ENCODE results near the gene JUP. TPM values are rescaled to one million over a fixed set of nuclear protein-coding genes. Genes with fewer than 3 reads are reported as not detected.
A peak's percentile ranks its signal among the peaks of the same experiment; 100 is the strongest.

JUP gene
- total RNA-seq, 1 donor from 2014 or later: 0.39 TPM

DNA sequence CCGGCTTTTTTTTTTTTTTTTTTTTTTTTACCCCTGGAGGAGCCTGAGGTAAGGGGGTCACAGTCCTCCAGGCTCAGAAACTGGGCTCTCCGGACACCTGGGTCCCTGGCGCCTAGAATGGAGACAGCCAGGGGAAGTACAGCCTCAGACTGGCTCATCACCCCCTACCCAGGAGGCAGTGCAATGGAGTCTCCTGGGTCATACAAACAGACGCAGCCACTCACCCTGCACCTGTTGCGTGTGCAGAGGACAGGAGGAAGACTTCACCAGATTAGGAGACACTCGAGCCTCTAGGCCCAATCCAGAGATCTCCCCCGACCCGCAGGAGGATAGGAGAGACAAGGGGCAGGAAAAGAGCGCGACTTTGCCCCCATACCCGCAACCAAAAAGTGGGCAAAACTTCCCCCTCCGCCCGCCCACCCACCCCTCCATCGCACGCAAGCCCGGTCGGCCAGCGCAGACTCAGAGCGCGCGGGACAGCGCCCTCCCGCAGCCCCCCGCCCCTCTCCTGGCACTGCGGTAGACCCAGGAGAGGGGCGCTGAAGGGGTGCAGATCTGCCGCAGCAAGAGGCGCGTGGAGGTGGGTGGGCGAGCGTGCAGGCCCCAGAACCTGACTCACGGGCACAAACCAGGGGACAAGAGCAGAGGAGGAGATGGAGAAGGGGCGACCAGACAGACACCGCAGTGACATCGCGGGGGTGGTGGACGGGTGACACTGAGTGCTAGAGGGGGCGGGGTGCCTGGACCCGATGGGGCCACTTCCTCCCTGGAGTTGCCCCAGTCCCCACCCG lies 53.0 kb downstream of the JUP start:
- H3K36me3 Mint-ChIP-seq (ENCODE audit: low read depth): no peaks in the 10 kb centered on the region
- no peak overlapping the region for H3K4me3 Mint-ChIP-seq
- intact Hi-C loops (cut with micrococcal nuclease): no loop called here
- H3K9me3 Mint-ChIP-seq: no peaks in the 10 kb centered on the region
- H3K27ac Mint-ChIP-seq: no peak overlapping the region
- H3K4me1 Mint-ChIP-seq (ENCODE audit: low read depth): peaks cover 5% of the 10 kb centered on the region
- no peak for DNase-seq (ENCODE audit: low spot score)
- peaks cover 56% of the 10 kb centered on the region for H3K27me3 Mint-ChIP-seq (ENCODE audit: insufficient read depth)

DNA sequence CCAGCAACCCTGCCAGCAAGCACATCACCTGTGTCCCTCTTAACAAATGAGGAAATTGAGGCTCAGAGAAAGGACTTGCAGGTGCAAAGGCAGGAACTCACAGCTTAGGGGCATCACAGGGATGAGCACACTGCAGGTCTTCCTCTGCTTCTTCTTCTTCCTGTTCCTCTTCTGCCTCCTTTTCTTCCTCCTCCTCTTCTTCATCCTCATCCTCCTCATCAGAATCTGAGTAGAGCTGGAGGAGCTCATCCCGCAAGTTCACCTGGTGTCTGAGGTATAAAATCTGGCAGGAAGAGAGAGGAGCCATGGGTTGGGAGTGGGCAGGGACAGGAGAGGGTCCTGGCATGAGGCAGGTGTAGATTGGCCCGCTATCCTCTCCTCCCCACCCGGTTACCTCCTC lies 54.7 kb downstream of the JUP start:
- Mint-ChIP-seq H3K27me3 (ENCODE audit: insufficient read depth) (peaks cover 50% of the 10 kb centered on the region), H3K36me3 (ENCODE audit: low read depth) (no peaks in the 10 kb centered on the region), H3K4me3 (no peak overlapping the region), H3K27ac (no peak overlapping the region), H3K9me3 (no peaks in the 10 kb centered on the region), H3K4me1 (ENCODE audit: low read depth) (no peaks in the 10 kb centered on the region)
- no peak for DNase-seq (ENCODE audit: low spot score)
- intact Hi-C loops (cut with micrococcal nuclease): no loop called here

GRCh38 chr17:41730479-41730878 lies 56.0 kb downstream of the JUP start:
- no peaks in the 10 kb centered on the region for H3K9me3 Mint-ChIP-seq
- H3K27me3 Mint-ChIP-seq (ENCODE audit: insufficient read depth): peaks cover 37% of the 10 kb centered on the region
- no peak overlapping the region for H3K4me3 Mint-ChIP-seq
- H3K4me1 Mint-ChIP-seq (ENCODE audit: low read depth): no peaks in the 10 kb centered on the region
- intact Hi-C loops (cut with micrococcal nuclease): no loop called here
- no peaks in the 10 kb centered on the region for H3K36me3 Mint-ChIP-seq (ENCODE audit: low read depth)
- no peak for DNase-seq (ENCODE audit: low spot score)
- no peak overlapping the region for H3K27ac Mint-ChIP-seq

DNA sequence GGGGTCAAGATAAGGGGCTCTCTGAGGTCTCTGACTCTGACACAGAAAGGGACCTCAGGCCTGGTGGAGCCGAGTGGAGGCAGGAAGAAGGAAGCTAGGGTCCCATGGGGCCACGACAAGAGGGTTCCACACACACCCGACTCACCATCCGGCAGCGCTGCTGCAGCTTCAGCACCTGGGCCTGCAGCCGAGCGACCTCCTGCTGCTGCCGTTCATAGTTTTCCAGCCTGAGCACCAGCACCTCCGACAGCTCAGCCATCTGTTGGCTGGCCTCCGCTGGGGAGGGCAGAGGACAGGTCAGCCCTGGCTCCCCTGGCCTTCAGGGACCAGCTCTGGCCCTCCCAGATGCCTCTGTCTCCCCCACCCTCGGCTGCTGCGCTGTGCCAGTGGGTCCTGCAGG lies 58.5 kb downstream of the JUP start:
- intact Hi-C loops (cut with micrococcal nuclease): no loop called here
- Mint-ChIP-seq H3K27ac (no peak overlapping the region), H3K27me3 (ENCODE audit: insufficient read depth) (peaks cover 24% of the 10 kb centered on the region), H3K4me1 (ENCODE audit: low read depth) (no peaks in the 10 kb centered on the region), H3K9me3 (no peaks in the 10 kb centered on the region), H3K4me3 (no peak overlapping the region), H3K36me3 (ENCODE audit: low read depth) (no peaks in the 10 kb centered on the region)
- no peak for DNase-seq (ENCODE audit: low spot score)

GRCh38 chr17:41725134-41725533 lies 61.4 kb downstream of the JUP start:
- no peaks in the 10 kb centered on the region for H3K4me1 Mint-ChIP-seq (ENCODE audit: low read depth)
- no peak for DNase-seq (ENCODE audit: low spot score)
- intact Hi-C loops (cut with micrococcal nuclease): no loop called here
- no peaks in the 10 kb centered on the region for H3K36me3 Mint-ChIP-seq (ENCODE audit: low read depth)
- H3K9me3 Mint-ChIP-seq: no peaks in the 10 kb centered on the region
- H3K27me3 Mint-ChIP-seq (ENCODE audit: insufficient read depth): peaks cover 6% of the 10 kb centered on the region
- H3K27ac Mint-ChIP-seq: no peak overlapping the region
- H3K4me3 Mint-ChIP-seq: no peak overlapping the region

GRCh38 chr17:41724476-41725050 lies 61.9 kb downstream of the JUP start:
- intact Hi-C loops (cut with micrococcal nuclease): no loop called here
- Mint-ChIP-seq H3K4me3 (no peak overlapping the region), H3K27me3 (ENCODE audit: insufficient read depth) (peaks cover 4% of the 10 kb centered on the region), H3K4me1 (ENCODE audit: low read depth) (no peaks in the 10 kb centered on the region), H3K36me3 (ENCODE audit: low read depth) (no peaks in the 10 kb centered on the region), H3K9me3 (no peaks in the 10 kb centered on the region), H3K27ac (no peak overlapping the region)
- DNase-seq (ENCODE audit: low spot score): no peak

DNA sequence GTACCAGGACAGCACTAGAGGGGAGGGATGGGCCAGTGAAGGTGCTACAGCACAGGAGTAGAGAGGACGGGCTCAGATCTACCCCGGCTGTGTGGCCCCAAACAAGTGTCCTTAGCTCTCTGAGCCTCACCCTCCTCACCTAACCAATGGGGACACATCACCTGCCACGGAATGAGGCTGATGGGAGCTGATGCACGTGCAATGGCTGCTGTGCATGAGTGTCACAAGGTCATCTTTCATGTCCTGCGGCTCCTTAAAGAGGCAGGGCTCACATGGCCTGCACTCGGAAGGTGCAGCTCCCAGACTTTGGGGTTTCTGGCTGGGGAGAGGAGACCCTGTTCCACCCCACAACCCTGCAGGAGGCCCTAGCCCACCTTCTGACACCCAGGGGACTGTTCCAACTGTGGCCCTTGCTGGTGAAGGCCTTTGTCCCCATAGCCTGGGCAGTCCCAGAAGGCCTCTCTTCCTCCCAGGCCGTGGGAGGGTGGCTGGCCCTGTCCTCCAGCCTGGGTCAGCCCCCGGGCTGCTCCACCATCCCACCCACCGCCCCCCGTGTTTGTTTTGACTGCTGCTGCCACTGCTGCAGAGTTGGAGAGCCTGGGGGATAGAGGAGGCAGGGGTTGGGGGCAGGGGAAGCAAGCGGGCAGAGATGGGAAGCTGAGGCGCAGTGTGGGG lies 62.6 kb downstream of the JUP start:
- DNase-seq (ENCODE audit: low spot score): no peak
- no peak overlapping the region for H3K27ac Mint-ChIP-seq
- peaks cover 4% of the 10 kb centered on the region for H3K27me3 Mint-ChIP-seq (ENCODE audit: insufficient read depth)
- H3K9me3 Mint-ChIP-seq: no peaks in the 10 kb centered on the region
- H3K4me1 Mint-ChIP-seq (ENCODE audit: low read depth): no peaks in the 10 kb centered on the region
- H3K4me3 Mint-ChIP-seq: no peak overlapping the region
- intact Hi-C loops (cut with micrococcal nuclease): no loop called here
- no peaks in the 10 kb centered on the region for H3K36me3 Mint-ChIP-seq (ENCODE audit: low read depth)

DNA sequence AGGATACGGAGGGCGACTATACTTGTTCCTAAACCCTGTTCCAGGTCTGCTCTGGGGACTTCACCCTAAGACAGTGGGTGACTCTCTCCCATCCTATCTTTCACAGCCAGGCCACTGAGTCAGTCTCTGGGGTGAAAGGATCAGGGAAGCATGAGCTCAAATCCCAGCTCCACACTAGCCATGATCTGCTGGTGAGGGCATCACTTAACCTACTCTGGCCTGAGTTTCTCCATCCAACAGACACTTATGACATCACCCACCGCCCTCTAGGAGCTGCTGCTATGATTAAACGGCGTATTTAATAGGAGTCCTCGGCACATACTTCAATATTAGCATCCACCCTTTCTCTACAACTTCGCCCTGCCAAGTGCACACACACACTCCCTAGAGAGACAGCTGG lies 64.3 kb downstream of the JUP start:
- no peaks in the 10 kb centered on the region for H3K9me3 Mint-ChIP-seq
- H3K36me3 Mint-ChIP-seq (ENCODE audit: low read depth): no peaks in the 10 kb centered on the region
- intact Hi-C loops (cut with micrococcal nuclease): no loop called here
- H3K4me1 Mint-ChIP-seq (ENCODE audit: low read depth): peaks cover 7% of the 10 kb centered on the region
- no peak for DNase-seq (ENCODE audit: low spot score)
- H3K27ac Mint-ChIP-seq: no peak overlapping the region
- H3K27me3 Mint-ChIP-seq (ENCODE audit: insufficient read depth): peaks cover 4% of the 10 kb centered on the region
- no peak overlapping the region for H3K4me3 Mint-ChIP-seq

DNA sequence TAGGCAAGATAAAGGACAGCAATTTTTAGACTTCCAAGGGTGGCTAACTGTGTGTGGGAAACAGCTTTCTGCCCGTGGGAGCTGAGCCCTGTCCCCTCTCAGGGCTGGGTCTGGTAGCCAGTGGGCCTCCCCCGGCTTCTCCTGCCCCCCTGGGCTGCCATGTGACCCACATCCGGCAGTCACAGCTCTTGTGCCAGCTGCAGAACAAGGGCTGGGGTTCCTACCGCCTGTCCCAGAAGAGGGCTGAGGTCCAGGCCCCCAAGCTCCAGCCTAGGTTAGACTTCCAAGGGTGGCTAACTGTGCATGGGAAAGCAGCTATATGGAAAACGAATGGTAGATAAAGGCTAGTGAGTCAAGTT lies 68.2 kb downstream of the JUP start:
- no peak overlapping the region for H3K27ac Mint-ChIP-seq
- no peak overlapping the region for H3K4me3 Mint-ChIP-seq
- no peak for DNase-seq (ENCODE audit: low spot score)
- H3K4me1 Mint-ChIP-seq (ENCODE audit: low read depth): peaks cover 7% of the 10 kb centered on the region
- no peaks in the 10 kb centered on the region for H3K36me3 Mint-ChIP-seq (ENCODE audit: low read depth)
- no peaks in the 10 kb centered on the region for H3K9me3 Mint-ChIP-seq
- intact Hi-C loops (cut with micrococcal nuclease): no loop called here
- H3K27me3 Mint-ChIP-seq (ENCODE audit: insufficient read depth): peaks cover 10% of the 10 kb centered on the region

- peak overlapping the region; percentile 29 for H3K27ac Mint-ChIP-seq
- H3K4me3 Mint-ChIP-seq: no peak overlapping the region
- intact Hi-C loops (cut with micrococcal nuclease): no loop called here
- H3K27me3 Mint-ChIP-seq (ENCODE audit: insufficient read depth): peaks cover 10% of the 10 kb centered on the region
- no peak for DNase-seq (ENCODE audit: low spot score)
- H3K36me3 Mint-ChIP-seq (ENCODE audit: low read depth): no peaks in the 10 kb centered on the region
- peaks cover 7% of the 10 kb centered on the region for H3K4me1 Mint-ChIP-seq (ENCODE audit: low read depth)
- H3K9me3 Mint-ChIP-seq: no peaks in the 10 kb centered on the region
Measured at GRCh38 chr17:41717408-41718286, 68.9 kb downstream of the JUP start.

DNA sequence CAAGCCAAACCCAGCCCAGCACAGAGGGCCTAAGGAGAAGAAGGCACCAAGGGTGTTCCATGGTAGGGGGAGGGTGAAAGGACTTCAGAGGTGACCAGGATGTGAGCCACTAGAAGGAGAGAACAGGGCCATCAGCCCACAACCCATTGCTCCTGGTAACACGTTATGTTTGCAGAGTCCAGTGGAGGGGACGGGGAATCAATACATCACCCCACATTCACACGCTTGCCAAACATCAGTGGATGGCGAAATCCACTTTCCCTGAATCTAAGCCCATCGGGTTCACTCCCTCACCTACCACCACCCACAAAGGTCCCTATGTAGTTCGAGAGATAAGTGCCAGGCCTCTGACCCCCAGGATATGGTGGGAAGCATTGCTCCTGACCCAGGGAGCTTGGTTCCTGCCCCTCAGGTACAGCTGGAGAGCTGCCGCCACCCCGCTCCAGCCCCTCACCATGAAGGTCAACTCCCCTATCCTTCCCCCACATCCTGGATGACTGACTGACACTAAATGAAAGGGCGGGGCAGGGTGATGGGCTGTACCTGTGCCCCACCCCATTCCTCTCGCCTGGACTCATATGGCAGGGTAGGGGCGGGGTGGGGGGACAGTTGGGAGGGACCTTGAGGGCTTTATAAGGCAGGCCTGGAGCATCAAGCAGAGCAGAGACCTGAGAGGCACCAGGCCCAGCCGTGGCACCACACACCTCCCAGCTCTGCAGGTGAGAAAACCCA lies 74.7 kb downstream of the JUP start, which contains the start of gene GAST:
Gene GAST (plus strand): TSS at position 663 of the 732 bp plus-strand sequence. CDS start 3,106 bp downstream, outside the sequence.
- no peak for DNase-seq (ENCODE audit: low spot score)
- Mint-ChIP-seq H3K27ac (no peak within 1 kb of the TSS), H3K9me3 (no peaks in the 10 kb centered on the region), H3K36me3 (ENCODE audit: low read depth) (no peaks in the 10 kb centered on the region), H3K27me3 (ENCODE audit: insufficient read depth) (peaks cover 18% of the 10 kb centered on the region), H3K4me3 (no peak within 1 kb of the TSS), H3K4me1 (ENCODE audit: low read depth) (peaks cover 7% of the 10 kb centered on the region)
- intact Hi-C loops (cut with micrococcal nuclease): no loop called here

DNA sequence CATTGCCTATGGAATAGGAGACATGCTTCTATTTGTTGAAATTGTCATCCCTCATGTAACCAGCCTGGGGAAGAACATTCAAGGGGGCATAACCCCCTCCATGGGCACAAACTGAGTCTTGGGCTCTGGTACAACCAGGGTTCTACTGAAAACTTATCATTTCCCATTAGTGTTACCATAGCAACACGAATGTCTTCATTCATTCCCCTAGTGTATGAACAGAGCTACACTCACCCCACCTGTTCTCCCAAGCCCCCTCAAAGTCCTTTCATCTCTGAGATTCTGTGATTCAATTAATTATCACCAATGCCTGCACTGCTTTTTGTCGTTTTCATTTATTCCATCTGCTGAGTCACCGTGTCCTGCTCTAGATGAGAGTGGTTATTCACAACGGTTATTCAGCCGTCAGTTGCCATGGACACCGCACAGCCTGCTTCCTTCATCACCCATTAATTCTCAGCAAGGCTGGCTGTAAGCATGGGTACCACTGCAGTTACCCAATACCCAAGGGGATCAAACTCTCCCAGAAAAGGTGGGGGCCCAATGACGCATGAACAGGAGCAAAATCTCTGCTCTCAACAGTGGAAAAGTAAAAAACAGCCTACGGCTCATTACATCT lies 75.9 kb downstream of the JUP start:
- no peaks in the 10 kb centered on the region for H3K9me3 Mint-ChIP-seq
- H3K4me1 Mint-ChIP-seq (ENCODE audit: low read depth): peaks cover 7% of the 10 kb centered on the region
- no peak overlapping the region for H3K4me3 Mint-ChIP-seq
- peaks cover 13% of the 10 kb centered on the region for H3K27me3 Mint-ChIP-seq (ENCODE audit: insufficient read depth)
- intact Hi-C loops (cut with micrococcal nuclease): no loop called here
- DNase-seq (ENCODE audit: low spot score): no peak
- H3K27ac Mint-ChIP-seq: no peak overlapping the region
- H3K36me3 Mint-ChIP-seq (ENCODE audit: low read depth): no peaks in the 10 kb centered on the region

All from activated T-helper 1 cell treated with anti-CD3 and anti-CD28 coated beads, Interleukin-12 subunit alpha, Interleukin-12 subunit beta, Interleukin-2, Interleukin-4 antibody, amounts not matched to agents 30 ng/mL and 10 ng/mL and 1 ng/mL, durations not matched to agents 14 hours and 24 hours and 36 hours (primary cell).